Thymus (tissue), 11 donors: Measurements from ENCODE around the gene TSPYL6. TPM values are rescaled to one million over a fixed set of nuclear protein-coding genes. Genes with fewer than 3 reads are reported as not detected.

Experiments
- DNase-seq, 9 donors: peaks; one replicate each; pipeline ENCODE4 v3.0.0-alpha.2; 2013; ENCODE audit warnings: low spot score in 9 of 9, low read depth in 6 of 9, missing footprints in 1 of 9
- H3K27ac ChIP-seq, 2 donors: one replicate each; pipeline ENCODE4 v1.5.1; 2013; ENCODE audit warnings: control low read depth in 1 of 2, low read depth in 1 of 2, low read length in 1 of 2, mild to moderate bottlenecking in 1 of 2, moderate library complexity in 1 of 2
- H3K27me3 ChIP-seq, 2 donors: one replicate each; pipeline ENCODE4 v1.5.1; 2013; ENCODE audit warnings: low read length in 1 of 2; ENCODE audit not compliant: control insufficient read depth in 2 of 2, insufficient read depth in 1 of 2
- H3K36me3 ChIP-seq, 2 donors: one replicate each; pipeline ENCODE4 v1.5.1; 2013; ENCODE audit warnings: low read length in 1 of 2, mild to moderate bottlenecking in 1 of 2, moderate library complexity in 1 of 2; ENCODE audit not compliant: control insufficient read depth in 2 of 2, insufficient read depth in 2 of 2
- H3K4me1 ChIP-seq, 2 donors: one replicate each; pipeline ENCODE4 v1.5.1; 2013; ENCODE audit warnings: low read length in 2 of 2; ENCODE audit not compliant: control insufficient read depth in 2 of 2, insufficient read depth in 2 of 2
- H3K4me3 ChIP-seq, 2 donors: one replicate each; pipeline ENCODE4 v1.5.1; 2013; ENCODE audit warnings: low read length in 2 of 2, control low read depth in 1 of 2, mild to moderate bottlenecking in 1 of 2
- H3K9me3 ChIP-seq, 2 donors: one replicate each; pipeline ENCODE4 v1.5.1; 2013; ENCODE audit warnings: low read length in 1 of 2, mild to moderate bottlenecking in 1 of 2; ENCODE audit not compliant: control insufficient read depth in 2 of 2, insufficient read depth in 1 of 2
- WGBS: extraction: QIAGEN DNeasy Blood & Tissue Kit; methylation state at CpG from one replicate; pipeline ENCODE4 v1.1.7; 2013; 5-methylcytosine and 5-hydroxymethylcytosine counted together
- polyA plus RNA-seq: library from polyadenylated mRNA; stranded (reverse); fragments of 200-250 nt; gene quantifications from one replicate; pipeline ENCODE4 v1.2.3, GENCODE V29; 2013
- total RNA-seq: library from RNA; stranded (reverse); fragments of 120-200 nt; gene quantifications from one replicate; pipeline ENCODE4 v1.2.4, GENCODE V29; 2013
- donor health status: healthy.

TSPYL6 gene
- total and polyA plus RNA-seq, 2 donors, result 0.02 TPM; not detected in 1

- H3K4me3 ChIP-seq, result no peak overlapping the region
- DNase-seq, result no peak
- no peak overlapping the region for H3K27ac ChIP-seq
- 92% methylated on average over 2 of the region's 2 CpGs for WGBS
- no peaks in the 10 kb centered on the region for H3K36me3 ChIP-seq
- no peaks in the 10 kb centered on the region for H3K4me1 ChIP-seq
- H3K9me3 ChIP-seq, result no peaks in the 10 kb centered on the region
- no peaks in the 10 kb centered on the region for H3K27me3 ChIP-seq
Observed at GRCh38 chr2:54261537-54261936, 5.5 kb upstream of the TSPYL6 start.

GRCh38 chr2:54260241-54260595 lies 4.2 kb upstream of the TSPYL6 start:
- 97% methylated on average over 2 of the region's 2 CpGs for WGBS
- no peak overlapping the region for H3K4me3 ChIP-seq
- no peak for DNase-seq
- no peaks in the 10 kb centered on the region for H3K36me3 ChIP-seq
- peaks cover 1 to 10% of the 10 kb centered on the region in 2 donors for H3K9me3 ChIP-seq
- no peak overlapping the region for H3K27ac ChIP-seq
- H3K27me3 ChIP-seq, result no peaks in the 10 kb centered on the region
- H3K4me1 ChIP-seq, result no peaks in the 10 kb centered on the region

GRCh38 chr2:54259413-54260240 lies 3.6 kb upstream of the TSPYL6 start:
- WGBS, result 98% methylated on average over 6 of the region's 6 CpGs
- Histone ChIP-seq H3K27ac (no peak overlapping the region), H3K27me3 (no peaks in the 10 kb centered on the region), H3K4me3 (no peak overlapping the region), H3K9me3 (peaks cover 1 to 11% of the 10 kb centered on the region in 2 donors), H3K4me1 (no peaks in the 10 kb centered on the region), H3K36me3 (no peaks in the 10 kb centered on the region)
- no peak for DNase-seq

GRCh38 chr2:54258166-54258565 lies 2.1 kb upstream of the TSPYL6 start:
- H3K9me3 ChIP-seq, result peaks cover 1 to 11% of the 10 kb centered on the region in 2 donors
- H3K4me3 ChIP-seq, result no peak overlapping the region
- H3K27ac ChIP-seq, result no peak overlapping the region
- no peak for DNase-seq
- 94% methylated on average over 2 of the region's 2 CpGs for WGBS
- H3K36me3 ChIP-seq, result no peaks in the 10 kb centered on the region
- H3K4me1 ChIP-seq, result no peaks in the 10 kb centered on the region
- no peaks in the 10 kb centered on the region for H3K27me3 ChIP-seq

GRCh38 chr2:54255230-54256090 lies 569 bp downstream of the TSPYL6 start:
- Histone ChIP-seq H3K4me3 (no peak overlapping the region), H3K4me1 (no peaks in the 10 kb centered on the region), H3K9me3 (peaks cover 1 to 11% of the 10 kb centered on the region in 2 donors), H3K27ac (no peak overlapping the region), H3K27me3 (no peaks in the 10 kb centered on the region), H3K36me3 (no peaks in the 10 kb centered on the region)
- no peak for DNase-seq
- 97% methylated on average over 37 of the region's 37 CpGs for WGBS

- Histone ChIP-seq H3K36me3 (no peaks in the 10 kb centered on the region), H3K27me3 (no peaks in the 10 kb centered on the region), H3K4me1 (no peaks in the 10 kb centered on the region), H3K4me3 (no peak overlapping the region), H3K9me3 (peaks cover 1 to 11% of the 10 kb centered on the region in 2 donors), H3K27ac (no peak overlapping the region)
- no peak for DNase-seq
Observed at GRCh38 chr2:54254180-54254579, 1.8 kb downstream of the TSPYL6 start.

- H3K27ac ChIP-seq, result no peak overlapping the region
- no peak for DNase-seq
- H3K9me3 ChIP-seq, result no peaks in the 10 kb centered on the region
- no peaks in the 10 kb centered on the region for H3K36me3 ChIP-seq
- H3K4me1 ChIP-seq, result no peaks in the 10 kb centered on the region
- H3K27me3 ChIP-seq, result no peaks in the 10 kb centered on the region
- no peak overlapping the region for H3K4me3 ChIP-seq
Observed at GRCh38 chr2:54249629-54250028, 6.4 kb downstream of the TSPYL6 start.

GRCh38 chr2:54247115-54247514 lies 8.9 kb downstream of the TSPYL6 start:
- no peaks in the 10 kb centered on the region for H3K27me3 ChIP-seq
- H3K36me3 ChIP-seq, result no peaks in the 10 kb centered on the region
- no peak overlapping the region for H3K27ac ChIP-seq
- H3K4me1 ChIP-seq, result no peaks in the 10 kb centered on the region
- no peak for DNase-seq
- H3K9me3 ChIP-seq, result no peaks in the 10 kb centered on the region
- no peak overlapping the region for H3K4me3 ChIP-seq
- WGBS, result 97% methylated on average over 1 of the region's 1 CpG
